T-helper 1 cell treated with Interleukin-12 subunit alpha and Interleukin-12 subunit beta and Interleukin-4 antibody, amounts not matched to agents 30 ng/mL and 1 ng/mL, for 36 hours (primary cell): Measurements from ENCODE around the gene RGCC. TPM values are rescaled to one million over a fixed set of nuclear protein-coding genes. Genes with fewer than 3 reads are reported as not detected.
"Not testable (repeated sequence)": the region's sequence is repeated elsewhere in the genome, so short reads cannot be mapped to it uniquely, and the experiment has no call there.

Source experiments
- intact Hi-C: fragments of 100-400 bp; cut with micrococcal nuclease; formaldehyde crosslinking; loops from one replicate; pipeline ENCODE4 v1.15.1; 2024
- total RNA-seq: library from RNA; stranded (reverse); gene quantifications from 2 replicates; pipeline ENCODE4 v1.2.3, GENCODE V29; 2022

Gene RGCC
- total RNA-seq, 1 donor from 2014 or later = 47.0 TPM

- intact Hi-C loops = no loop called here
These were observed 14.4 kb downstream of the RGCC start for GRCh38 chr13:41471785-41472184.

DNA sequence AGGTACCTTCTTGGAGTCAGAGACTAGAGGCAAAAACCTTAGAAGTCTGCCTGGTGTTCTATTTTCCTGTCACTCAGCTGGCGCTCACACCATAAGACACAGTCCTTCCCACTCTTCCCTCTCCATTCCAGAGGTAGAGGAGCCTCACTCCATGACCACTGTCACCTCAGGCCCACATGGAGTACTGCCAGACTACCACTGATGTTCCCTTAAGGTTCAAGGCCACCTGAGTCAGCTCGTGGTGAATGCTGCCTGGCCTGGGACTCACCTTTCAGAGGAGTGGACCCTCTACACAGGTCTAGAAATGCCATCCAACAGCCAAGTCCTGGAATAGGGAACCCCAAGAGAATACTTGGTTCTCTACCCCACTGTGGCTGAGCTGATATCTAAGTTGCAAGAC, 29.9 kb downstream of the RGCC start:
- intact Hi-C loops = no loop called here

DNA sequence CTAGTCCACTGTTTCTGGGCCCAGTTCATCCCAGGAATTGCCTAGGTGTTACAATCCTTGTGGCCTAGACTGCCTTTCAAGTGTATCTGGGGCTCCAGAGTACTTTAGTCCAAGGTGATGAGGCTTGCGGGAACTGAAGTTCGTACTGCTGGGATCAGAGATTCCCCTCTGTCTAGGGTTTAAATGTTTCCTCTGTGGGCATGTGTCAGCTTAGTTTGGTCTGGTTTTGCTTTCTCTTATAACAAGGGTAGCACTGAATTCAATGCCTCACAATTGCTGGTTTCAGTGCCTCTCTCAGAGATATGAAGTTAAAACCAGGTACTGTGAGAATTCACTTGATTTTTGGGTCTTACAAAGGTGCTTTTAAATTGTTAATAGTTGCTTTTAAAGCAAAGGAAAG, 30.8 kb downstream of the RGCC start:
- intact Hi-C loops = loop anchor here (1.0 to 2.0 kb wide), 2 partner anchors 15 to 23 kb away; no protein-coding TSS in a partner anchor

GRCh38 chr13:41490371-41491015, 33.1 kb downstream of the RGCC start:
- intact Hi-C loops = no loop called here

DNA sequence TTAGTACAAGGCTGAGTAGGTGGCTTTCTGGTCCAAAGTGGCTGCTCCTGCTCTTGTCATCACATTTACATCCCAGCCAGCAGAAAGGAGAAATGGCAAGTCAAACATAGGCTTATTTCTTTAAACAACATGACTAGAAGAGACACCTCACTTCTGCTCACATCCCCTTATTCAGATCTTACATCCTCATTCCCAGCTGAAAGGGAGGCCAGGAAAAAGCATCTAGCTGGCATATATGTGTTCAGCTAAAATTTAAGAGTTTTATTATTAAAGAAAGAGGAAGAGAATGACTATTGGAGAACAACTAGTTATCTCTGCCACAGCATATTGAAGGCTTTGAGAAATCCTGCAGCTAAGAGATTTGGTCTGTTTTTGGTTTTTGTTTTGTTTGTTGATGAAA, 34.1 kb downstream of the RGCC start:
- intact Hi-C loops = no loop called here

GRCh38 chr13:41492432-41493260, 35.3 kb downstream of the RGCC start:
- intact Hi-C loops = loop anchor here (1.0 kb wide), 1 partner anchor 27 kb away; no protein-coding TSS in a partner anchor

GRCh38 chr13:41494202-41494601, 36.9 kb downstream of the RGCC start:
- intact Hi-C loops = no loop called here

- intact Hi-C loops = no loop called here
These were observed 37.7 kb downstream of the RGCC start for GRCh38 chr13:41495044-41495443.

GRCh38 chr13:41496420-41497234, 39.3 kb downstream of the RGCC start:
- intact Hi-C loops = no loop called here

DNA sequence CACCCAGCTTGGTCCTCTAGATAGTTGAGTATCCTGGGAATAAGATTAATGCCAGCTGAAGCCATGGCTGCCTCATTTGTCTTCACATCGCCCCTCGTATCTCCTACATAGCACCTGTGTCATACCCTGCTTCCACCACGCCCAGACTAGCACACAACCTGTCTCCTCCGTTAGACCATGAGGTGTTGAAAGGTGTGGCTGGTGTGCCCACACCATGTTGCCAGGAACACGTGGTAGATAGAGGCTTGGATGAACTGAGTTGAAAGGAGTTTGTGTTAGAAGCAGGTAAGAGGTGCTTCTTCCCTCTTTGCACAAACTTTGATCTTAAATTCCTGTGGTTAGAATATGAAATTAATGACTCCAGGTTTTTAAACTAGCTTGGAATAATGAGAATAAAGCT, 40.1 kb downstream of the RGCC start:
- intact Hi-C loops = no loop called here

GRCh38 chr13:41499452-41499851, 42.1 kb downstream of the RGCC start:
- intact Hi-C loops = no loop called here

- intact Hi-C loops = no loop called here
These were observed 43.2 kb downstream of the RGCC start for GRCh38 chr13:41500511-41500910.

GRCh38 chr13:41501281-41501680, 43.9 kb downstream of the RGCC start:
- intact Hi-C loops = no loop called here

- intact Hi-C loops = loop anchor here (2.0 kb wide), 1 partner anchor 13 kb away; no protein-coding TSS in a partner anchor
These were observed 44.7 kb downstream of the RGCC start for GRCh38 chr13:41502031-41502430.

DNA sequence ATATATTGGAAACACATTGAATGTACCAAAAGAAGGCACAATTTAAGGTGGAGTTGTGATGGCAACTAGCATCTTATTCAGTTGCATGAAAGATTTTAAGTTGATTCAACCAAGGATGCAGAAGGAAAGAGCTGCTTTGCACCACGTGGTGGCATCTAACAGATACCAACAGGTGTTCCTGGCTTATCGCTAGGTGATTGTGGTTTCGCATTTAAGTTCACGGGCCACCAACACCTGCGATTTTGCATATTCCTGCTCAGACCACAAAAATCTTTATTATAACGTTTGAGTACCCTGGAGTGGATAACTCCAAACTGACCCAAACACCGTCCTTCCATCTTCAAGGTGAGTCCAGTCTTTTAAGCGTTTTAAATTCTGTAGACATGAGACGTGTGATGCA, 45.3 kb downstream of the RGCC start:
- intact Hi-C loops = loop anchor here (2.0 kb wide), 1 partner anchor 14 kb away; no protein-coding TSS in a partner anchor

- intact Hi-C loops = loop anchor here (2.0 kb wide), 1 partner anchor 15 kb away; no protein-coding TSS in a partner anchor
These were observed 46.0 kb downstream of the RGCC start for GRCh38 chr13:41503356-41503755.

DNA sequence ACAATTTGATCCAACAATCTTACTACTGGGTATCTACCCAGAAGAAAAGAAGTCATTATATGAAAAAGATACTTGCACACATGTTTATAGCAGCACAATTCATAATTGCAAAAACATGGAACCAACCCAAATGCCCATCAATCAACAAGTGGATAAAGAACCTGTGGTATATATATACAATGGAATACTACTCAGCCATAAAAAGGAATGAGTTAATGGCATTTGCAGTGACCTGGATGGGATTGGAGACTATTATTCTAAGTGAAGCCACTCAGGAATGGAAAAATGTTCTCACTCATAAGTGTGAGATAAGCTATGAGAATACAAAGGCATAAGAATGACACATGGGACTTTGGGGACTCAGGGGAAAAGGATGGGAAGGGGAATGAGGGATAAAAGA, 47.3 kb downstream of the RGCC start:
- intact Hi-C loops = not testable (repeated sequence)

DNA sequence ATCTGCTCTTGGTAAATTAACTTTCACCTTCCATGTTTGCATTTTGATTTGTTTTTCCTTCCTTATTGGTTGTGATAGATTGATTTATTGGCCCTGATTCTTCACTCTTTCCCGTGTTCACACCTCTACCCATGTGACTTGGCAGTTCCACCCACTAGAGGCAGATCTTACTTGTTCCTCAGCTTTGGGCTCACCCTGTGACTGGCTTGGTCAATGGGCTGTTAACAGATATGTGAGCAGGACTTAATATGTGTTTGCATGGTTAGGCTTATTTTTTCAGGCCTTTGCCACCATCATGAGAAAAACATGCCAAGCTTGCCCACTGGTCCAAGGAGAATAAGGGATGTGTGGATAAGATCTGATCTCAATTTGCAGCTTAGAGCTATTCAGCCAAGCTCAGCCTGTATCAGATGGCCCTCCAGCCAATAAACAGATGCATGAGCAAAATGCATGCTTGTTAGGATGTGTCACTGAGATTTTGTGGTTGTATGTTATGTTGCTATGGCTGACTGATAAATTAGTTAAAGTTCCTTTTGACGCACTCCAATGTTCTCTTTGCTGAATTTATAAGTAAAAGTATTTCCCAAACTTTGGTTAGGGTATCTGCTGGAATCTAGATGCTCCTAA, 48.0 kb downstream of the RGCC start:
- intact Hi-C loops = no loop called here

DNA sequence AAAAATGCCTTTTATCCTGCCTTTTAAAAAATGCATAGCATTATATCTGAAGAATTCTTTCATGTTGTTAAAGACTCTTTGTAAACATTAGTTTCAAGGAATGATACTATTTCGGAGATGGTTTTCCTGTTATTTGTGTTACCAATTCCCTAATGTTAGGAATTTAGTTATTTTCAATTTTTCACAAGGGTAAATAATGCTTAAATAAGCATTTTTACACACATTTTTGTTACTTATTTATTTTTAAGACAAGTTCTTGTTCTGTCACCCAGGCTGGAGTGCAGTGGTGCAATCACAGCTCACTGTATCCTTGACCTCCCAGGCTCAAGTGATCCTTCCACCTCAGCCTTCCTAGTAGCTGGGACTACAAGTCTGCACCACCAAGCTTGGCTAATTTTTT, 49.0 kb downstream of the RGCC start:
- intact Hi-C loops = no loop called here

DNA sequence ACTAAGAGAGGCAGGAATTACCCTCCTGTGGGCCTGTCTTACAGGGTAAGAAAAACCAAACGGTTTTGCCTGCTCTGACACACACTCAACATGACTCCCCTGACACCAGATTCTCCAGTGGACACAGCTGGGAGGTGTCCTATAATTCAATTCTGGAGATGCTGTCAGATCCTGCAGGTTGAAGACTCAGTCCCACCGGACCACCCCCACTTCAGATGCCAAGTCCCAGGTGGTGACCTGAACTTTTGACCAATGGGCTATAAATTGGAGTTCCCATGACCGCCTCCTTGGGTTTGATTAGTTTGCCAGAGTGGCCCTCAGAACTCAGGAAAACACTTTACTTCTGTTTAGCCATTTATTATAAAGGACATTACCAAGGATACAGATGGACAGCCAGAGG, 52.6 kb downstream of the RGCC start:
- intact Hi-C loops = no loop called here

DNA sequence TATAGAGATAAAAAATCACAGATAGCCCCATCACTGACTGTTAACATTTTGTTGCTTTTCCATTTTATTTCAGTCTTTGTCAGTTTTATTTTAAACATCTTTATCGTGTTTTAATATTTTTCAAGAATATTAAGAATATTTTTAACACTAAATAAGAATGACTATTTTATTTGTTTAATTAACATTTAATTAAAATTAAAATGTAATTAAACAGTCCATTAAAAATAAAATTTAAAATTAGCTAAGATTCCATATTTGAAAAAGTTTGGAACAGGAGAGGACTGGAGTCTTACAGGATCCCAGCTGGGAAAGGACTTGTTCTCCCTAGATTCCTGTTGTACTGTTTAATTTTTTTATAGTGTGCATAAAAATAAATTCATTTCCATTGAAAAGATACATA, 54.5 kb downstream of the RGCC start:
- intact Hi-C loops = no loop called here
